ENCODE data around the gene MBNL2. TPM values are rescaled to one million over a fixed set of nuclear protein-coding genes. Genes with fewer than 3 reads are reported as not detected.

The MBNL2 gene
- total RNA-seq, 2 donors from 2014 or later: 28.2 to 61.8 TPM

DNA sequence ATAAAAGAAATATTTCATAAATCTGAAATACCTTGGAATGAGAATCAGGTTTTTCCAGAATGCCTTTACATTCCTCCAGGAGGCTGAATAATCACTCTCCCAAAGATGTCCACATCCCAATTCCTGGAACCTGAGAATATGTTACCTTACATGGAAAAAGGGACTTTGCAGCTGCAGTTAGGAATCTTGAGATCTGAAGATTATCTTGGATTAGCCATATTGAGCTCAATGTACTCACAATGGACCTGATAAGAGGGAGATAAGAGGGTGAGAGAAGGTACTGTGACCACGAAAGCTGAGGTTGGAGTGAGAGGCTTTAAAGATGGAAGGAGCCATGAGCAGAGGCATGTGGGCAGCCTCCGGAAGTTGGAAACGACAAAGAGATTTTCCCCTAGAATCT, 36.8 kb upstream of the MBNL2 start:
- no peak for DNase-seq
- no peaks in the 10 kb centered on the region for H3K4me1 ChIP-seq
- intact Hi-C loops (cut with DNase I): no loop called here
- no peaks in the 10 kb centered on the region for H3K36me3 ChIP-seq
- no peak overlapping the region for H3K4me3 ChIP-seq
- no peaks in the 10 kb centered on the region for H3K27me3 ChIP-seq
- H3K27ac ChIP-seq: no peak overlapping the region
- no peaks in the 10 kb centered on the region for H3K9me3 ChIP-seq
- no peak overlapping the region for H3K9ac ChIP-seq (ENCODE audit: low read depth in 2 of 2, low read length in 2 of 2)
- no peak for TF ChIP-seq CTCF (IDR thresholded peaks at IDR 0.05)

- Histone ChIP-seq H3K27me3 (no peaks in the 10 kb centered on the region), H3K9ac (ENCODE audit: low read depth in 2 of 2, low read length in 2 of 2) (no peak overlapping the region), H3K4me1 (no peaks in the 10 kb centered on the region), H3K27ac (no peak overlapping the region), H3K36me3 (no peaks in the 10 kb centered on the region), H3K9me3 (no peaks in the 10 kb centered on the region), H3K4me3 (no peak overlapping the region)
- intact Hi-C loops (cut with DNase I): no loop called here
- DNase-seq: no peak
- TF ChIP-seq CTCF (IDR thresholded peaks at IDR 0.05): no peak
Measured at GRCh38 chr13:97185751-97186150, 36.4 kb upstream of the MBNL2 start.

- Histone ChIP-seq H3K9ac (ENCODE audit: low read depth in 2 of 2, low read length in 2 of 2) (no peak overlapping the region), H3K4me3 (no peak overlapping the region)
- intact Hi-C loops (cut with DNase I): no loop called here
Measured at GRCh38 chr13:97188207-97188606, 33.9 kb upstream of the MBNL2 start.

DNA sequence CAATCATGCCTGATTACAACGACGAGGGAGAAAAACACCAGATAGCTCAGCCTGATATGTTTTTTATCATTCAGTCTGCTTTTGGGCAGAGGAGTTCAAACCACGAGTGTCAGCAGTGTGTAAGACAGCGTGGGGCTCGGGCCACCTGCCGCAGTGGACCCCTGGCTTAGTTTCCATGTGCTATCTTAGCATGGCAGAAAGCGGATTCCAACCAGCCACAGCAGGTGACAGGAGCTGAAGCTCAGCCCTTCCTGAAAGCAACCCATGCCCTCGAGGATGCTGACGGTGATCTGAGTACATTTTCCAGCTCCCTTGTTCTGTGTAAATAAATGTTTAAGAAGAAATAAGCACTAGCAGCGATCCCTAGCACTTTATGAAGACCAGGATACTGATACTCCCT, 32.2 kb upstream of the MBNL2 start:
- no peak for DNase-seq

More at GRCh38 chr13:97188207-97188606, 33.9 kb upstream of the MBNL2 start:
- no peaks in the 10 kb centered on the region for H3K27me3 ChIP-seq
- H3K27ac ChIP-seq: no peak overlapping the region
- no peak for TF ChIP-seq CTCF (IDR thresholded peaks at IDR 0.05)
- no peaks in the 10 kb centered on the region for H3K4me1 ChIP-seq
- H3K9me3 ChIP-seq: no peaks in the 10 kb centered on the region
- H3K36me3 ChIP-seq: no peaks in the 10 kb centered on the region
- no peak for DNase-seq

DNA sequence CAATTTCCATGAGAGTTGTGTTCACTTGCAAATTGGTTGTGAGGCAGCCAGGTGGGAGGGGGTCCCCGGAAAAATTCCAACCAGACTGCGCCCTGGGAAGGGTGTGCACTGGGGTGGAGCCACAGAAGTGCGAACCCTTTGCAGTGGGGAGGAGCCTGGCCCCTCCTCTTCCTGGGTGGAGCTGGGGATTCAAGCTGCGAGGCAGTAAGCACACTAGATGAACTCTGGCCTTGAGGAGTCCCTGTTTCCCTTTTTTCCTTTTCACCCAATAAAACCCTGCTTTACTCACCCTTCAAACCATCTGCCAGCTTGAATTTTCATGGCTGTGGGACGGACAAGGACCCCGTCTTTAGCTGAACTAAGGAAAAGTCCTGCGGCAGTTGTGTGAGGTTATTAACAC, 31.0 kb upstream of the MBNL2 start:
- Histone ChIP-seq H3K9me3 (no peaks in the 10 kb centered on the region), H3K27ac (no peak overlapping the region), H3K4me1 (no peaks in the 10 kb centered on the region), H3K36me3 (no peaks in the 10 kb centered on the region), H3K9ac (ENCODE audit: low read depth in 2 of 2, low read length in 2 of 2) (no peak overlapping the region), H3K4me3 (no peak overlapping the region), H3K27me3 (no peaks in the 10 kb centered on the region)
- intact Hi-C loops (cut with DNase I): no loop called here
- TF ChIP-seq CTCF (IDR thresholded peaks at IDR 0.05): no peak
- DNase-seq: peak; percentile 39

More for the DNA sequence above, 32.2 kb upstream of the MBNL2 start:
- Histone ChIP-seq H3K27ac (no peak overlapping the region), H3K36me3 (no peaks in the 10 kb centered on the region), H3K27me3 (no peaks in the 10 kb centered on the region), H3K4me1 (no peaks in the 10 kb centered on the region), H3K9ac (ENCODE audit: low read depth in 2 of 2, low read length in 2 of 2) (no peak overlapping the region), H3K9me3 (no peaks in the 10 kb centered on the region), H3K4me3 (no peak overlapping the region)
- intact Hi-C loops (cut with DNase I): no loop called here
- no peak for TF ChIP-seq CTCF (IDR thresholded peaks at IDR 0.05)

GRCh38 chr13:97191615-97192014, 30.5 kb upstream of the MBNL2 start:
- Histone ChIP-seq H3K27me3 (no peaks in the 10 kb centered on the region), H3K4me3 (no peak overlapping the region), H3K4me1 (no peaks in the 10 kb centered on the region), H3K36me3 (no peaks in the 10 kb centered on the region), H3K27ac (no peak overlapping the region), H3K9me3 (no peaks in the 10 kb centered on the region), H3K9ac (ENCODE audit: low read depth in 2 of 2, low read length in 2 of 2) (no peak overlapping the region)
- DNase-seq: no peak
- intact Hi-C loops (cut with DNase I): no loop called here
- TF ChIP-seq CTCF (IDR thresholded peaks at IDR 0.05): no peak
